Measurements from ENCODE around the gene KDM5A.
"Not testable (repeated sequence)": the region's sequence is repeated elsewhere in the genome, so short reads cannot be mapped to it uniquely, and the experiment has no call there.

KDM5A gene

GRCh38 chr12:321606-322326, 67.4 kb downstream of the KDM5A start:
- Histone ChIP-seq H3K27ac (no peak overlapping the region), H3K9me3 (ENCODE audit: severe bottlenecking) (no peaks in the 10 kb centered on the region), H3K4me3 (ENCODE audit: low read depth, low read length) (no peak overlapping the region), H3K36me3 (peaks cover 89% of the 10 kb centered on the region), H3K27me3 (ENCODE audit: insufficient read depth, low read depth, severe bottlenecking) (no peaks in the 10 kb centered on the region)
- TF ChIP-seq, protein P1, sequence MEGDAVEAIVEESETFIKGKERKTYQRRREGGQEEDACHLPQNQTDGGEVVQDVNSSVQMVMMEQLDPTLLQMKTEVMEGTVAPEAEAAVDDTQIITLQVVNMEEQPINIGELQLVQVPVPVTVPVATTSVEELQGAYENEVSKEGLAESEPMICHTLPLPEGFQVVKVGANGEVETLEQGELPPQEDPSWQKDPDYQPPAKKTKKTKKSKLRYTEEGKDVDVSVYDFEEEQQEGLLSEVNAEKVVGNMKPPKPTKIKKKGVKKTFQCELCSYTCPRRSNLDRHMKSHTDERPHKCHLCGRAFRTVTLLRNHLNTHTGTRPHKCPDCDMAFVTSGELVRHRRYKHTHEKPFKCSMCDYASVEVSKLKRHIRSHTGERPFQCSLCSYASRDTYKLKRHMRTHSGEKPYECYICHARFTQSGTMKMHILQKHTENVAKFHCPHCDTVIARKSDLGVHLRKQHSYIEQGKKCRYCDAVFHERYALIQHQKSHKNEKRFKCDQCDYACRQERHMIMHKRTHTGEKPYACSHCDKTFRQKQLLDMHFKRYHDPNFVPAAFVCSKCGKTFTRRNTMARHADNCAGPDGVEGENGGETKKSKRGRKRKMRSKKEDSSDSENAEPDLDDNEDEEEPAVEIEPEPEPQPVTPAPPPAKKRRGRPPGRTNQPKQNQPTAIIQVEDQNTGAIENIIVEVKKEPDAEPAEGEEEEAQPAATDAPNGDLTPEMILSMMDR (IDR thresholded peaks at IDR 0.05; ENCODE audit: low read depth, low read length): no peak
- no peak for DNase-seq

DNA sequence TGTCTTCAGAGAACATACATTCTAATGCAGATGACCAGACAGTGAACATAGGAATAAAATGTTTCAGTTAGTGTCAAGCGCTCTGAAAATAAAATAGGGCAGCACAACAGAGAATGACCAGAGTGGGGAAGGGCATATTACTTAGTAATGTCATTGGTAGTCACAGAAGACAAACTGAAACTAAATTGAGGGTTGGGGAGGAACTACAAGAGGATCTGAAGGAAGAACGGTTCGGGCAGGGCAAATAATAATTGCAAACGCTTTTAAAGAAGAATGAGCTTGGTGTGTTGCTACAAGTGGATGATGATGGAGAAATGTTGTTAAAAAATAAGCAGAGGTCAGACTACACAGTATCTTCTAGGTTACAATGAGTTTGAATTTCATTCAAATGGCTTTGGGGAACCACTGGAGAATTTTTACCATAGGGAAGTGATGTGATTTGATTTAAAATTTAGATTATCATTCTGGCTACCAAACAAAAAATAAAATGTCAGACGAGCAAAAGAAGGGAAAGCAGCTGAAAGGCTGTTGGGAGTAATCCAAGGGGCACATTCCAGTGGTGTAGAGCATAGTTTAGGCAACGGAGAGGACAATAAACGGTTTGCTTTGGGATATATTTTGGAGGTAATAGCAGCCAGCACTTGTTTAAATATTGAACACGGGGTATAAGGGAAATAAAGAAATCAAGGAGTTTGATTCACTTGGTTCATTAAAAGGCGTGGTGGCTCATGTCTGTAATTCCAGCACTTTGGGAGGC, 70.2 kb downstream of the KDM5A start:
- TF ChIP-seq, protein P1 (IDR thresholded peaks at IDR 0.05; ENCODE audit: low read depth, low read length): no peak
- Histone ChIP-seq H3K4me3 (ENCODE audit: low read depth, low read length) (no peak overlapping the region), H3K27me3 (ENCODE audit: insufficient read depth, low read depth, severe bottlenecking) (no peaks in the 10 kb centered on the region), H3K27ac (no peak overlapping the region), H3K36me3 (peaks cover 83% of the 10 kb centered on the region), H3K9me3 (ENCODE audit: severe bottlenecking) (no peaks in the 10 kb centered on the region)
- no peak for DNase-seq

DNA sequence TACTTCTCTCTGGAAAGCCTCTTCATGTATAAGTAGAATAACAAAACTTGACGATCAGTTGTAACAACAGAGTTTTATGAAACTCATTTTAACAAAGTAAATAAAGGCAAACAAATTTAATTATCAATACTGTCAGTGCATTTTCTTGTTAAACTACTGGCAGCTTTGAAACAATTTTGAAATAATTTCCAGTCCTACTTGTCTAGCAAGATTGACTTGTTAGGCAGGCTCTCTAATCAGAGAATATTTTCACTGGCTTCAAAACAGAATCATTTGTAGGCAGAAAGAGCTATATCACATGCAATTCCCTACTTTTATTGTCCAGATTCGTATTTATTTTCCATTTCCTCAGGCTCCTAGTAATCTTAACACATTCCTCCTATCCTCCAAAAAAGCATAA, 80.6 kb downstream of the KDM5A start:
- DNase-seq: no peak
- peaks cover 94% of the 10 kb centered on the region for H3K36me3 ChIP-seq
- no peak overlapping the region for H3K27ac ChIP-seq
- no peaks in the 10 kb centered on the region for H3K9me3 ChIP-seq (ENCODE audit: severe bottlenecking)
- no peaks in the 10 kb centered on the region for H3K27me3 ChIP-seq (ENCODE audit: insufficient read depth, low read depth, severe bottlenecking)
- TF ChIP-seq, protein P1 (IDR thresholded peaks at IDR 0.05; ENCODE audit: low read depth, low read length): no peak
- H3K4me3 ChIP-seq (ENCODE audit: low read depth, low read length): no peak overlapping the region

DNA sequence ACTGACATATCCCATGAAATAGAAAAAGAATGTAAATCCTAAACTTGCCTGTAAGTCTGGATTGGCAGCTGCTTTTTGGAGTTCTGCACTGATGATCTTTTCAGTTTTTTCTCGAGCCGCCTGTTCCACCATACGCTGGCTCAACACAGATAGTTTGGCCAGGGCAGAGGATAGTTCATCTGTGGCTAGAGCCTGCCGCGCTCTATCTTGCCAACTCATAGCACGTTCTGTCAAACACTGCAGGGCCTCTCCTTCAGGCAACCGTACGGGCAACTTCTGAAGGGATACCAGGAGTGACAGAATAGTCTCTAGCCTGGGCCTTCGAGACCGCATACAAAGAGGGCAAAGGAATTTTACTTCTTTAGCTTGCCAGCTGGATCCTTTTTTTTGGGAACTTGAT, 81.7 kb downstream of the KDM5A start:
- Histone ChIP-seq H3K4me3 (ENCODE audit: low read depth, low read length) (no peak overlapping the region), H3K27ac (no peak overlapping the region), H3K27me3 (ENCODE audit: insufficient read depth, low read depth, severe bottlenecking) (no peaks in the 10 kb centered on the region), H3K36me3 (peaks cover 89% of the 10 kb centered on the region), H3K9me3 (ENCODE audit: severe bottlenecking) (no peaks in the 10 kb centered on the region)
- TF ChIP-seq, protein P1 (IDR thresholded peaks at IDR 0.05; ENCODE audit: low read depth, low read length): no peak
- no peak for DNase-seq

DNA sequence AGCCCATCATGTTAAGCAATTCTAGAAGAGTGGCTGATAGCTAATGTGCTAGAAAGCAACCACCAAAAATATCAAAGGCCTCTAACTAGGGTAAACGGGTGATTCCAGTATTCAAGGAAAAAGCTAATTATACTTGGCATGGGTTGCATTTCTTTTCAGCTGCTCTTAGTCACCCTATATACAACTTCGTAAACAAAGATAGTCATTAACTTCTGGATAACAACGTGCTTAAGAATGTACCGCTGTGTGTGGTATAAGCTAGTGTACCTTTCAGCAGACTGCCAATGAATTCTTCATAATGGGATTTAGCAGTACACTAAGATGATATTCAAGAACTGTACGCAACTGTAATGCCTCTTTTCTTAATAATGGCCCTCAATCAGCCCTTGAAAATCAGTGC, 84.3 kb downstream of the KDM5A start:
- no peak overlapping the region for H3K4me3 ChIP-seq (ENCODE audit: low read depth, low read length)
- no peak for DNase-seq
- no peaks in the 10 kb centered on the region for H3K27me3 ChIP-seq (ENCODE audit: insufficient read depth, low read depth, severe bottlenecking)
- H3K9me3 ChIP-seq (ENCODE audit: severe bottlenecking): no peaks in the 10 kb centered on the region
- TF ChIP-seq, protein P1 (IDR thresholded peaks at IDR 0.05; ENCODE audit: low read depth, low read length): no peak
- no peak overlapping the region for H3K27ac ChIP-seq
- peaks cover 63% of the 10 kb centered on the region for H3K36me3 ChIP-seq

GRCh38 chr12:302766-303165, 86.4 kb downstream of the KDM5A start:
- peaks cover 49% of the 10 kb centered on the region for H3K36me3 ChIP-seq
- DNase-seq: not testable (repeated sequence)

DNA sequence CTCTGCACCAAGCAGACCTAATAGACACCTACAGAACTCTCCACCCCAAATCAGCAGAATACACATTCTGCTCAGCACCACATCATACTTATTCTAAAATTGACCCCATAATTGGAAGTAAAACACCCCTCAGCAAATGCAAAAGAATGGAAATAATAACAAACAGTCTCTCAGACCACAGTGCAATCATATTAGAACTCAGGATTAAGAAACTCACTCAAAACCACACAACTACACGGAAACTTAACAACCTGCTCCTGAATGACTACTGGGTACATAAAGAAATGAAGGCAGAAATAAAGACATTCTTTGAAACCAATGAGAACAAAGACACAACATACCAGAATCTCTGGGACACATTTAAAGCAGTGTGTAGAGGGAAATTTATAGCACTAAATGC, 89.0 kb downstream of the KDM5A start:
- H3K4me3 ChIP-seq (ENCODE audit: low read depth, low read length); H3K27me3 ChIP-seq (ENCODE audit: insufficient read depth, low read depth, severe bottlenecking); H3K9me3 ChIP-seq (ENCODE audit: severe bottlenecking); H3K27ac ChIP-seq; DNase-seq: not testable (repeated sequence)
- peaks cover 49% of the 10 kb centered on the region for H3K36me3 ChIP-seq

More at GRCh38 chr12:302766-303165, 86.4 kb downstream of the KDM5A start:
- H3K27me3 ChIP-seq (ENCODE audit: insufficient read depth, low read depth, severe bottlenecking); H3K4me3 ChIP-seq (ENCODE audit: low read depth, low read length); H3K9me3 ChIP-seq (ENCODE audit: severe bottlenecking); H3K27ac ChIP-seq: not testable (repeated sequence)

DNA sequence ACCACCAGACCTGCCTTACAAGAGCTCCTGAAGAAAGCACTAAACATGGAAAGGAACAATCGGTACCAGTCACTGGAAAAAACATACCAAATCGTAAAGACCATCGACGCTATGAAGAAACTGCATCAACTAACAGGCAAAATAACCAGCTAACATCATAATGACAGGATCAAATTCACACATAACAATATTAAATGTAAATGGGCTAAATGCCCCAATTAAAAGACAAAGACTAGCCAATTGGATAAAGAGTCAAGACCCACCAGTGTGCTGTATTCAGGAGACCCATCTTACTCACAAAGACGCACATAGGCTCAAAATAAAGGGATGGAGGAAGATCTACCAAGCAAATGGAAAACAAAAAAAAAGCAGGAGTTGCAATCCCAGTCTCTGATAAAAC, 89.6 kb downstream of the KDM5A start:
- not testable (repeated sequence) for H3K27ac ChIP-seq; H3K9me3 ChIP-seq (ENCODE audit: severe bottlenecking); DNase-seq; H3K27me3 ChIP-seq (ENCODE audit: insufficient read depth, low read depth, severe bottlenecking); H3K4me3 ChIP-seq (ENCODE audit: low read depth, low read length)
- peaks cover 49% of the 10 kb centered on the region for H3K36me3 ChIP-seq

GRCh38 chr12:298059-298458, 91.1 kb downstream of the KDM5A start:
- H3K4me3 ChIP-seq (ENCODE audit: low read depth, low read length); H3K27me3 ChIP-seq (ENCODE audit: insufficient read depth, low read depth, severe bottlenecking); DNase-seq; H3K27ac ChIP-seq; H3K9me3 ChIP-seq (ENCODE audit: severe bottlenecking): not testable (repeated sequence)
- H3K36me3 ChIP-seq: peaks cover 50% of the 10 kb centered on the region
